Body of pancreas (tissue), 4 donors: ENCODE results near the gene ZPBP. TPM values are rescaled to one million over a fixed set of nuclear protein-coding genes. Genes with fewer than 3 reads are reported as not detected.

Source experiments
- ATAC-seq: fragments of 150-250 bp; one replicate; pipeline ENCODE4 v1.9.1; 2016
- DNase-seq, 4 donors: peaks; one replicate each; pipeline ENCODE4 v3.0.0-alpha.2; 2019
- H3K27ac ChIP-seq, 4 donors: fragments of 200-600 bp; sonication (generic); 1 replicate in 3 of 4; 2 replicates in 1 of 4; pipeline versions ENCODE4 v1.5.1 to v1.6.1; 2016 to 2019; ENCODE audit warnings: mild to moderate bottlenecking in 1 of 4, mixed read lengths in 1 of 4, moderate library complexity in 1 of 4
- H3K27me3 ChIP-seq, 2 donors: fragments of 200-600 bp; sonication (generic); one replicate each; pipeline ENCODE4 v1.6.0; 2016; ENCODE audit warnings: mild to moderate bottlenecking in 1 of 2
- H3K36me3 ChIP-seq, 2 donors: fragments of 200-600 bp; sonication (generic); replicated peaks in 1 of 2; 2 replicates each; pipeline ENCODE4 v1.5.1; 2016; ENCODE audit warnings: low read depth in 2 of 2; ENCODE audit not compliant: insufficient read depth in 1 of 2
- H3K4me1 ChIP-seq: fragments of 200-600 bp; sonication (generic); one replicate; pipeline ENCODE4 v1.6.0; 2016
- H3K4me3 ChIP-seq, 2 donors: fragments of 200-600 bp; sonication (generic); 1 replicate in 1 of 2; 2 replicates in 1 of 2; pipeline ENCODE4 v1.5.1; 2016 to 2019
- H3K9me3 ChIP-seq, 3 donors: fragments of 200-600 bp; sonication (generic); 1 replicate in 2 of 3; 2 replicates in 1 of 3; pipeline ENCODE4 v1.5.1; 2016
- CTCF ChIP-seq, 7 experiments: fragments of 450-650 bp in 4 of 7; fragments of 200-600 bp in 3 of 7; sonication (generic) in 3 of 7; IDR thresholded peaks; one replicate each; pipeline ENCODE4 v1.5.1; 2016 to 2019; ENCODE audit warnings: antibody characterized with exemption in 7 of 7
- POLR2A ChIP-seq, 3 donors: fragments of 450-650 bp; IDR thresholded peaks; one replicate each; pipeline ENCODE4 v1.6.1; 2016; ENCODE audit warnings: antibody characterized with exemption in 3 of 3, mild to moderate bottlenecking in 2 of 3
- WGBS, 2 donors: methylation state at CpG; one replicate each; pipeline ENCODE4 v1.1.5; 2017; 5-methylcytosine and 5-hydroxymethylcytosine counted together
- intact Hi-C: fragments of 100-400 bp; cut with DNase I; formaldehyde crosslinking; loops from one replicate; pipeline ENCODE4 v1.15.1; 2023
- total RNA-seq, 2 donors: library from RNA; depleted of rRNA; stranded (reverse); fragments of >200 nt; gene quantifications; one replicate each; pipeline ENCODE4 v1.1.0, GENCODE V29; 2016

The ZPBP gene
- total RNA-seq, 2 donors from 2014 or later: not detected

GRCh38 chr7:50140688-50141087 is 47.6 kb upstream of the ZPBP start:
- WGBS, 2 donors: 34 to 40% methylated on average over 5 of the region's 5 CpGs
- Histone ChIP-seq H3K36me3 (no peaks in the 10 kb centered on the region), H3K27ac (no peak overlapping the region), H3K4me3 (no peak overlapping the region), H3K27me3 (no peaks in the 10 kb centered on the region), H3K9me3 (no peaks in the 10 kb centered on the region), H3K4me1 (no peaks in the 10 kb centered on the region)
- intact Hi-C loops: no loop called here
- DNase-seq (peak in 3 of 4 donors; percentile 45 to 70 (median 59)), ATAC-seq (no peak)
- TF ChIP-seq POLR2A (IDR thresholded peaks at IDR 0.05) (no peak), CTCF (IDR thresholded peaks at IDR 0.05) (no peak)

- Histone ChIP-seq H3K27me3 (no peaks in the 10 kb centered on the region), H3K9me3 (no peaks in the 10 kb centered on the region), H3K36me3 (no peaks in the 10 kb centered on the region), H3K4me3 (no peak overlapping the region), H3K4me1 (no peaks in the 10 kb centered on the region), H3K27ac (no peak overlapping the region)
- 82 to 92% methylated on average over 1 of the region's 1 CpG for WGBS, 2 donors
- no peak for ATAC-seq
- DNase-seq: no peak
- intact Hi-C loops: no loop called here
- TF ChIP-seq POLR2A (IDR thresholded peaks at IDR 0.05) (no peak), CTCF (IDR thresholded peaks at IDR 0.05) (no peak)
Observed at GRCh38 chr7:50138101-50138500, 45.1 kb upstream of the ZPBP start.

- H3K4me1 ChIP-seq: no peaks in the 10 kb centered on the region
- WGBS, 2 donors: 76 to 78% methylated on average over 1 of the region's 1 CpG
- H3K27ac ChIP-seq: no peak overlapping the region
- no peaks in the 10 kb centered on the region for H3K9me3 ChIP-seq
- DNase-seq (no peak), ATAC-seq (no peak)
- no peaks in the 10 kb centered on the region for H3K27me3 ChIP-seq
- no peak overlapping the region for H3K4me3 ChIP-seq
- no peaks in the 10 kb centered on the region for H3K36me3 ChIP-seq
- intact Hi-C loops: no loop called here
- TF ChIP-seq CTCF (IDR thresholded peaks at IDR 0.05): no peak
- no peak for TF ChIP-seq POLR2A (IDR thresholded peaks at IDR 0.05)
Observed at GRCh38 chr7:50125766-50126165, 32.7 kb upstream of the ZPBP start.

GRCh38 chr7:50121286-50121685 is 28.2 kb upstream of the ZPBP start:
- WGBS, 2 donors: 54 to 72% methylated on average over 3 of the region's 3 CpGs
- intact Hi-C loops: no loop called here

More at GRCh38 chr7:50121286-50121685, 28.2 kb upstream of the ZPBP start:
- Histone ChIP-seq H3K27ac (no peak overlapping the region), H3K36me3 (no peaks in the 10 kb centered on the region), H3K27me3 (no peaks in the 10 kb centered on the region), H3K4me3 (no peak overlapping the region), H3K9me3 (no peaks in the 10 kb centered on the region), H3K4me1 (no peaks in the 10 kb centered on the region)
- no peak for DNase-seq
- no peak for ATAC-seq
- TF ChIP-seq CTCF (IDR thresholded peaks at IDR 0.05): no peak
